GM19397 (cell line): Measurements from ENCODE around the gene PRKAR1B.

Experiments
- ATAC-seq: cut with Tn5 transposase; IDR thresholded peaks from one replicate; pipeline ENCODE4 v1.9.1; 2021; ENCODE audit warnings: mild to moderate bottlenecking, moderate library complexity; ENCODE audit not compliant: unreplicated experiment

The PRKAR1B gene

DNA sequence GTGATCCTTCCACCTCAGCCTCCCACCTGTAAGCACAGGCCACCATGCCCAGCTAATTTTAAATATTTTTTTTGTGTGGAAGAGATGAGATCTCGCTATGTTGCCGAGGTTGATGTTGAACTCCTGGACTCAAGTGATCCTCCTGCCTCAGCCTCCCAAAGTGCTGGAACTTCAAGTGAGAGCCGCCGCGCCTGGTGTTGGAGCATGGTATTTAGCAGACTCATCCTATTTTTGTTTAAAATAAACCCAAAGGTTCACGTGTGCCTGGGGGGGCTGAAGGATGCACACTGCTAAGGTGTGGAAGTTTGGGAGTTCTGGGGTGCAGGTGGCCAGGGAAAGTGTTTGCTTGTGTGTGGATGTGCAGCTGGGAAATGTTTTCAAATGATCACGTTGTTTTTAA lies 225.6 kb downstream of the PRKAR1B start:
- ATAC-seq = no peak

- no peak for ATAC-seq
Measured at GRCh38 chr7:500521-501420, 226.3 kb downstream of the PRKAR1B start.

GRCh38 chr7:499853-500485 lies 227.1 kb downstream of the PRKAR1B start:
- no peak for ATAC-seq
